Stimulated activated CD4-positive, alpha-beta T cell treated with anti-CD3 and anti-CD28 coated beads, Interleukin-2, amount 100 ng/mL, for 24 hours (primary cell): ENCODE measurements around the gene SLC25A13.
"Not testable (repeated sequence)": the region's sequence is repeated elsewhere in the genome, so short reads cannot be mapped to it uniquely, and the experiment has no call there.

Experiments
- DNase-seq, 2 donors: peaks; one replicate each; pipeline ENCODE4 v3.0.0-alpha.2; 2020

SLC25A13 gene

GRCh38 chr7:96321031-96321657 lies 754 bp downstream of the SLC25A13 start:
- peak; percentile 72 to 73 for DNase-seq

- DNase-seq: no peak
These were observed 1.5 kb downstream of the SLC25A13 start for GRCh38 chr7:96320442-96320841.

GRCh38 chr7:96319439-96319838 lies 2.5 kb downstream of the SLC25A13 start:
- DNase-seq: no peak

GRCh38 chr7:96316949-96317348 lies 4.9 kb downstream of the SLC25A13 start:
- DNase-seq: no peak

GRCh38 chr7:96315125-96315512 lies 6.8 kb downstream of the SLC25A13 start:
- no peak for DNase-seq

- DNase-seq: no peak
These were observed 7.3 kb downstream of the SLC25A13 start for GRCh38 chr7:96314402-96315124.

- DNase-seq: no peak
These were observed 8.0 kb downstream of the SLC25A13 start for GRCh38 chr7:96313940-96314339.

- no peak for DNase-seq
These were observed 9.4 kb downstream of the SLC25A13 start for GRCh38 chr7:96312502-96312901.

GRCh38 chr7:96311967-96312366 lies 9.9 kb downstream of the SLC25A13 start:
- DNase-seq: no peak

- no peak for DNase-seq
These were observed 11.8 kb downstream of the SLC25A13 start for GRCh38 chr7:96310110-96310509.

GRCh38 chr7:96308950-96309263 lies 13.0 kb downstream of the SLC25A13 start:
- DNase-seq: no peak

- no peak for DNase-seq
These were observed 13.5 kb downstream of the SLC25A13 start for GRCh38 chr7:96308253-96308949.

GRCh38 chr7:96306385-96307125 lies 15.3 kb downstream of the SLC25A13 start:
- no peak for DNase-seq

- DNase-seq: no peak
These were observed 16.0 kb downstream of the SLC25A13 start for GRCh38 chr7:96305915-96306314.

- no peak for DNase-seq
These were observed 17.3 kb downstream of the SLC25A13 start for GRCh38 chr7:96304573-96304972.

GRCh38 chr7:96303686-96304443 lies 18.0 kb downstream of the SLC25A13 start:
- no peak for DNase-seq

- no peak for DNase-seq
These were observed 18.7 kb downstream of the SLC25A13 start for GRCh38 chr7:96303105-96303685.

- DNase-seq: no peak
These were observed 20.9 kb downstream of the SLC25A13 start for GRCh38 chr7:96300986-96301385.

- no peak for DNase-seq
These were observed 21.4 kb downstream of the SLC25A13 start for GRCh38 chr7:96300502-96300901.

GRCh38 chr7:96299496-96299895 lies 22.4 kb downstream of the SLC25A13 start:
- DNase-seq: no peak

GRCh38 chr7:96297876-96298275 lies 24.0 kb downstream of the SLC25A13 start:
- DNase-seq: no peak

- DNase-seq: not testable (repeated sequence)
These were observed 24.5 kb downstream of the SLC25A13 start for GRCh38 chr7:96297446-96297845.
